Neutrophil (primary cell): ENCODE data around the gene MIS12.

ENCODE experiments used
- H3K27ac ChIP-seq: fragments of 200-600 bp; sonication (generic); 2 replicates; pipeline ENCODE4 v1.5.1; 2016; ENCODE audit warnings: mild to moderate bottlenecking, moderate library complexity
- H3K27me3 ChIP-seq: fragments of 200-600 bp; sonication (generic); 2 replicates; pipeline ENCODE4 v1.6.0; 2016; ENCODE audit warnings: mild to moderate bottlenecking
- H3K36me3 ChIP-seq: fragments of 200-600 bp; sonication (generic); 2 replicates; pipeline ENCODE4 v1.5.1; 2017
- H3K4me1 ChIP-seq, 2 experiments: fragments of 200-600 bp in 1 of 2; sonication (generic) in 1 of 2; 1 replicate in 1 of 2; 2 replicates in 1 of 2; pipeline versions ENCODE4 v1.5.1 to v1.6.1; 2013 to 2016; ENCODE audit warnings: low read depth in 1 of 2, low read length in 1 of 2, mild to moderate bottlenecking in 1 of 2, moderate library complexity in 1 of 2; ENCODE audit not compliant: control insufficient read depth in 1 of 2, insufficient read depth in 1 of 2
- H3K4me3 ChIP-seq, 2 experiments: fragments of 200-600 bp in 1 of 2; sonication (generic) in 1 of 2; 1 replicate in 1 of 2; 2 replicates in 1 of 2; pipeline ENCODE4 v1.5.1; 2013 to 2016; ENCODE audit warnings: low read depth in 1 of 2, low read length in 1 of 2, mild to moderate bottlenecking in 1 of 2, moderate library complexity in 1 of 2
- H3K9me3 ChIP-seq: fragments of 200-600 bp; sonication (generic); 2 replicates; pipeline ENCODE4 v1.5.1; 2016
- TF ChIP-seq, protein P1 (sequence below): fragments of 200-600 bp; sonication (generic); IDR thresholded peaks from 2 replicates; pipeline ENCODE4 v1.5.1; 2016; ENCODE audit warnings: antibody characterized with exemption

MIS12 gene, protein sequence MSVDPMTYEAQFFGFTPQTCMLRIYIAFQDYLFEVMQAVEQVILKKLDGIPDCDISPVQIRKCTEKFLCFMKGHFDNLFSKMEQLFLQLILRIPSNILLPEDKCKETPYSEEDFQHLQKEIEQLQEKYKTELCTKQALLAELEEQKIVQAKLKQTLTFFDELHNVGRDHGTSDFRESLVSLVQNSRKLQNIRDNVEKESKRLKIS

DNA sequence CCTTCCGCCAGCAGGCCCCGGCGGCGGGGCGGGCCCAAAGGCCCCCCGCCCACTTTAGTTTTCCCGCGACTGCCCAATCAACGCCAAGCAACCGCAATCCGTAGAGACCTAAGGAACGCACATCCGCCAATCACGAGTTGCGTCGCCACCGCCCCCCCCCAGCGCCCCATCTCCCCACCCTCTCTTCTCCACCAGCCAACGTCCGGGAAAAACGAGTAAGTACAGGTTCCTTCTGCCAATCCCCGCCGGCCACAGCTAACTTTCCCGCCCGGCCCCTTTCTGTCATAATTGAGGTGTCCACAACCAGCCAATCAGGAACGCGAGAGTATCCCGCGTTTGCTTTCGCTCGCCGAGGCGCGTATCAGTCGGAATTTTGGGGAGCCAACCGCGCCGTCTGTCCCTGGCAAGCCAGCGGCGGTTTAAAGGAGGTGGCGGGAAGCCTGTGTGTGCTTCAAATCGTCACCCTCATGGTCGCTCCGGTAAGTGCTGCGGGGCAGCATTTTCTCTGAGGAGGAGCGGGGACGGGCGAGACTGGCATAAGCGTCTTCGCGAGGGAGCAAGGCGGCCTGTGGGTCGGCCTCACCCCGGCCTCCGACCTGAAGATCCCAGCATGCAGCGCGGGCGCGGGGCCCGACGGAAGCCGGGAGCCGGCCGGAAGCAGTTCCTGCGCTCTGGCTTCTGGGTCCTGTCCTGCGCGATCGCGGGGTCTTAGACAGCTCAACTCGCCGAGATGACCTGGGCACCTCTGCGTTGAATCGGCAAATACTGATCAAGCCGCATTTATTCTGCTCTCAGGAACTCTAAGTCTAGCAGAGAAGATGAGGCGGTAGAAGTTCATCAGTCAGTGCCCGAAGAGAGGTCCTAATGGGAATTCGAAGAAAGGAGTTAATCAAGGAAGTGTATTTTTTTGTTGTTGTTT is at the start of gene MIS12:
TSS of gene MIS12 (plus strand) at position 361 of the 919 bp plus-strand sequence. CDS start 2,297 bp downstream, outside the sequence.
- no peaks in the 10 kb centered on the region for H3K9me3 ChIP-seq
- TF ChIP-seq, protein P1, sequence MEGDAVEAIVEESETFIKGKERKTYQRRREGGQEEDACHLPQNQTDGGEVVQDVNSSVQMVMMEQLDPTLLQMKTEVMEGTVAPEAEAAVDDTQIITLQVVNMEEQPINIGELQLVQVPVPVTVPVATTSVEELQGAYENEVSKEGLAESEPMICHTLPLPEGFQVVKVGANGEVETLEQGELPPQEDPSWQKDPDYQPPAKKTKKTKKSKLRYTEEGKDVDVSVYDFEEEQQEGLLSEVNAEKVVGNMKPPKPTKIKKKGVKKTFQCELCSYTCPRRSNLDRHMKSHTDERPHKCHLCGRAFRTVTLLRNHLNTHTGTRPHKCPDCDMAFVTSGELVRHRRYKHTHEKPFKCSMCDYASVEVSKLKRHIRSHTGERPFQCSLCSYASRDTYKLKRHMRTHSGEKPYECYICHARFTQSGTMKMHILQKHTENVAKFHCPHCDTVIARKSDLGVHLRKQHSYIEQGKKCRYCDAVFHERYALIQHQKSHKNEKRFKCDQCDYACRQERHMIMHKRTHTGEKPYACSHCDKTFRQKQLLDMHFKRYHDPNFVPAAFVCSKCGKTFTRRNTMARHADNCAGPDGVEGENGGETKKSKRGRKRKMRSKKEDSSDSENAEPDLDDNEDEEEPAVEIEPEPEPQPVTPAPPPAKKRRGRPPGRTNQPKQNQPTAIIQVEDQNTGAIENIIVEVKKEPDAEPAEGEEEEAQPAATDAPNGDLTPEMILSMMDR = peak; percentile 21
- no peaks in the 10 kb centered on the region for H3K27me3 ChIP-seq
- peak within 1 kb of the TSS; percentile 77 to 96 for H3K4me3 ChIP-seq
- peak within 1 kb of the TSS; percentile 92 for H3K27ac ChIP-seq
- H3K4me1 ChIP-seq = peaks cover 24 to 28% of the 10 kb centered on the region in 2 experiments
- H3K36me3 ChIP-seq = peaks cover 47% of the 10 kb centered on the region

DNA sequence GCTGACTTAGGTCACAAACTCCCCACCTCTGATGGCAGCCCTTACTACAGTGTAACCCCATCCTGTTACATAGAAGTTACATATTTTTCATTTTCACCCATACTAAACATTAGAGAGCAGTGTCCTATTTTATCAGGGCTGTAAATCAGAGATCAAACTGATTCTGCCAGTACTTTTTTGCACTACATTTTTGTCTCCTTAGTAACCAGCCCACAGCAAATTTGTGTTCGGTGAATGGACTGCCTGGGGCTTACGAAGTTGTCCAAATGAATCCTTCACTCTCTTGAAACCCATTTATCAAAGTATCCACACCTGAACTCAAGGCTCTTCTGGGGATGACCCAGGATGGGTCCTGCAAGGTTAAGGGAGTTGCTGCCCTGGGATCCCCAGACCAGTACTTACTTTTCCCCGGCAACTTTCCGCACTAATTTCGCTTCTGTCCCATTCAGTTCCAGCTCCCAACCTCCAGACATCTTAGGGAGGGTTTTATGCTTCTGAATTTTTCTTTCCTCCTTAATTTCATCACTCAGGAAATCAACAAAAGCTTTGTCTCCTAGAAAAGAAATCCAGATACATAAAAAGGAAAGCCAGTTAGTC is 48.5 kb upstream of the MIS12 start:
- Histone ChIP-seq H3K4me1 (peaks cover 19% of the 10 kb centered on the region in 2 experiments), H3K27me3 (no peaks in the 10 kb centered on the region), H3K9me3 (no peaks in the 10 kb centered on the region), H3K27ac (no peak overlapping the region), H3K36me3 (peaks cover 25% of the 10 kb centered on the region), H3K4me3 (no peak overlapping the region)
- TF ChIP-seq, protein P1 = no peak

DNA sequence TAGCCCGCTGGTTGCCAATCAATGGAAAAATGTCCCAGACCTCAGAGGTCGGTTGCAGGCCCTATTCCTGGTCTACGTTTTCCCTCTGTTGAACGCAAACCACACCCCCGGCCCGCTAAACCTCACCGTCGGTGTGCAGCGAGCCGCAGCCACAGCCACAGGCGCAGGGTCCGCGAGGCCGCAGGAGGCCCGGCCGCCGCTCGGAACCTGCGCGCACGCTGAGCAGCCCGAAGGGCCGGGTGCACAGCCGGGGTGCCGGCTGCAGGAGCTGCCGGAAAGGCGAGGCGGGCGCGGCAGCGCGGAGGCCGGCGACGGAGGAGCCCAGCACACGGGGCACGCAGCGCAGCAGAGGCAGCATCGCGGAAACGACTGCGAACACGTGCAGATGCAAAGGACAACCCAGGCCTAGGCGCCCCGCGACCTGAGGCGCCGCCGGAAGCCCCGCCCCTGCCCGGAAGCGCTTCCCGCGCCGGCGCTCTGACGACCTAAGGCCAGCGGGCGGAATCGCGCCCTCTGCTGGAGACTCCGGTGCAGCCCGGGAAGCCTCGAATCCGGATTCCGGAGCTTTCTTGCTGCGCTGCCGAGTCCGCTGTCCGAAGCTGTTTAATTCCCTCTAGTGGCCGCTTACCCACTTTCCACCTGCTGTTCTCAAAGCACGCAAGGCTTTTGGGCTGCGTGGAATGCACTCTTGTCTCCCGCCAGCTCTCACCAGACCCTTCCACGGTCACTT is 47.5 kb upstream of the MIS12 start, which contains the start of gene C1QBP:
TSS of gene C1QBP (minus strand) at position 440 of the 730 bp plus-strand sequence. CDS start at position 358, 82 bp downstream.
- H3K4me3 ChIP-seq = peak within 1 kb of the TSS; percentile 69 to 85
- peaks cover 19% of the 10 kb centered on the region in 2 experiments for H3K4me1 ChIP-seq
- H3K9me3 ChIP-seq = no peaks in the 10 kb centered on the region
- peaks cover 23% of the 10 kb centered on the region for H3K36me3 ChIP-seq
- TF ChIP-seq, protein P1 = peak; percentile 98
- peak within 1 kb of the TSS; percentile 86 for H3K27ac ChIP-seq
- no peaks in the 10 kb centered on the region for H3K27me3 ChIP-seq

DNA sequence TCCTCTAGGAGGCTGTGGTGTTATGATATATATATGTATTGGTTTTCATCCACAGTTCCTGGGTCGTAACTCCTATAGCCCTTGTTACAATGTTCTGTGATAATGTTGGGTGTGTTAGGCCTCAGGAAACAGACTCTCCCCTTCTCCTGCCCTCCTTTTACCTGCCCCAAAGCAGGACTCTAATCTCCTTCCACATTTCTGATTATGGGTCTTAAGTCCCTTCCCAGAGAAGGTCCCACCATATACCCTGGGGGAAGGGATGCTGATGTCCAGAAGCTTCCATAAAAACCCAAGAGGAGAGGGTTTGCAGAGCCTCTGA is 47.0 kb upstream of the MIS12 start:
- H3K36me3 ChIP-seq = peaks cover 25% of the 10 kb centered on the region
- peaks cover 19% of the 10 kb centered on the region in 2 experiments for H3K4me1 ChIP-seq
- H3K27ac ChIP-seq = peak overlapping the region; percentile 86
- H3K27me3 ChIP-seq = no peaks in the 10 kb centered on the region
- H3K4me3 ChIP-seq = peak overlapping the region; percentile 69 to 85
- TF ChIP-seq, protein P1 = no peak
- no peaks in the 10 kb centered on the region for H3K9me3 ChIP-seq

DNA sequence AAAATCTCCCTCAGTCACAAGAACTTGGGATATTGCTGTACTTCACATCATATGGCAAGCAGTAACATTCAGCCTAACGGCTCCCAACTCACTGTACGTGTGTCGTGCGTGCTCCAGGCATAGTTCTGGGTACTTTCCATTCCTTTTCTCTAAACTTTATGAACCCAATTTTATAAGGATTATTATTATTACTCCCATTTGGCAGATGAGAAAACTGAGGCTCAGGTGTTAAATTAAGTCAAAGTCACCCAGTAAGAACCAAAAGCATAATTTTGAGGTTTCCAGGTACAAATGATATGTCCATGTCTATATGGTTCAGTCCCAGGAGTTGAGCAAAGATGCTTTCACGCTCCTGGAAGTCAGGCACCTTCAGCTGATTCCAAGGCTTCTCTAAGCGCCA is 42.6 kb upstream of the MIS12 start:
- H3K27ac ChIP-seq = no peak overlapping the region
- TF ChIP-seq, protein P1 = no peak
- no peaks in the 10 kb centered on the region for H3K9me3 ChIP-seq
- peaks cover 10 to 11% of the 10 kb centered on the region in 2 experiments for H3K4me1 ChIP-seq
- no peaks in the 10 kb centered on the region for H3K27me3 ChIP-seq
- peaks cover 48% of the 10 kb centered on the region for H3K36me3 ChIP-seq
- no peak overlapping the region for H3K4me3 ChIP-seq
